ENCODE data around the gene TLE2.

DNA sequence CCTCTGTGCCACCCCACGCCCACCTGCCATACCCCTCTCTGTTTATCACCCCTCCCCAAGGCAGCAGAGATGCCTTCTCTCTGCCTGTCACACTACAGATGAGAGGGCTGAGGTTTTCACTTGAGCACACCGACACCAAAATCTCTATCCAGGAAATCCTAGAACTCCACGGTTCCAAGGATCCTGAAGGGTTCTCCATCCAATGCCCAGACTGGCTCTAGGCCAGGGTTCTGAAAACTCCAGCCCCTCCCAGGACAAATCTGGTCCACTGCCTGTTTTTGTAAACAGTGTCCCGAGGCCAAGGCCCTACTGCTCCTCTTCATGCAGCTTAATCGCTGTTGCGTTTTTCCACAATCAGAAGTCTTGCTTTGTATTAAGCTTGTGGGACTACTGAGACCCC, 20.1 kb downstream of the TLE2 start:
- TF ChIP-seq POLR2A (IDR thresholded peaks at IDR 0.05): no peak
- TF ChIP-seq, protein P1, sequence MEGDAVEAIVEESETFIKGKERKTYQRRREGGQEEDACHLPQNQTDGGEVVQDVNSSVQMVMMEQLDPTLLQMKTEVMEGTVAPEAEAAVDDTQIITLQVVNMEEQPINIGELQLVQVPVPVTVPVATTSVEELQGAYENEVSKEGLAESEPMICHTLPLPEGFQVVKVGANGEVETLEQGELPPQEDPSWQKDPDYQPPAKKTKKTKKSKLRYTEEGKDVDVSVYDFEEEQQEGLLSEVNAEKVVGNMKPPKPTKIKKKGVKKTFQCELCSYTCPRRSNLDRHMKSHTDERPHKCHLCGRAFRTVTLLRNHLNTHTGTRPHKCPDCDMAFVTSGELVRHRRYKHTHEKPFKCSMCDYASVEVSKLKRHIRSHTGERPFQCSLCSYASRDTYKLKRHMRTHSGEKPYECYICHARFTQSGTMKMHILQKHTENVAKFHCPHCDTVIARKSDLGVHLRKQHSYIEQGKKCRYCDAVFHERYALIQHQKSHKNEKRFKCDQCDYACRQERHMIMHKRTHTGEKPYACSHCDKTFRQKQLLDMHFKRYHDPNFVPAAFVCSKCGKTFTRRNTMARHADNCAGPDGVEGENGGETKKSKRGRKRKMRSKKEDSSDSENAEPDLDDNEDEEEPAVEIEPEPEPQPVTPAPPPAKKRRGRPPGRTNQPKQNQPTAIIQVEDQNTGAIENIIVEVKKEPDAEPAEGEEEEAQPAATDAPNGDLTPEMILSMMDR (IDR thresholded peaks at IDR 0.05): no peak
